Esophagus (tissue), 2 donors: ENCODE measurements around the gene SLC9A1. TPM values are rescaled to one million over a fixed set of nuclear protein-coding genes. Genes with fewer than 3 reads are reported as not detected.

ENCODE experiments used
- H3K27ac ChIP-seq, 2 donors: one replicate each; pipeline ENCODE4 v1.5.1; 2013; ENCODE audit warnings: low read depth in 2 of 2, mild to moderate bottlenecking in 2 of 2, inconsistent platforms in 1 of 2, low read length in 1 of 2, moderate library complexity in 1 of 2
- H3K27me3 ChIP-seq, 2 donors: one replicate each; pipeline ENCODE4 v1.6.1; 2013; ENCODE audit warnings: low read length in 2 of 2, control low read depth in 1 of 2, mild to moderate bottlenecking in 1 of 2; ENCODE audit not compliant: insufficient read depth in 2 of 2, control insufficient read depth in 1 of 2
- H3K36me3 ChIP-seq, 2 donors: one replicate each; pipeline ENCODE4 v1.6.1; 2013; ENCODE audit warnings: low read length in 1 of 2; ENCODE audit not compliant: control insufficient read depth in 2 of 2, insufficient read depth in 2 of 2
- H3K4me1 ChIP-seq, 2 donors: one replicate each; pipeline ENCODE4 v1.6.1; 2013; ENCODE audit warnings: low read length in 1 of 2; ENCODE audit not compliant: control insufficient read depth in 2 of 2, insufficient read depth in 2 of 2
- H3K4me3 ChIP-seq, 2 donors: one replicate each; pipeline ENCODE4 v1.5.1; 2013; ENCODE audit warnings: low read length in 2 of 2, mild to moderate bottlenecking in 2 of 2, low read depth in 1 of 2, moderate library complexity in 1 of 2
- H3K9me3 ChIP-seq, 2 donors: one replicate each; pipeline ENCODE4 v1.6.1; 2013; ENCODE audit warnings: mild to moderate bottlenecking in 2 of 2, low read depth in 1 of 2, low read length in 1 of 2, moderate library complexity in 1 of 2; ENCODE audit not compliant: control insufficient read depth in 2 of 2, insufficient read depth in 1 of 2
- WGBS, 2 donors: extraction: QIAGEN DNeasy Blood & Tissue Kit; methylation state at CpG; one replicate each; pipeline ENCODE4 v1.1.7; 2013; 5-methylcytosine and 5-hydroxymethylcytosine counted together
- polyA plus RNA-seq, 2 donors: library from polyadenylated mRNA; stranded (reverse); fragments of 200-250 nt; gene quantifications; one replicate each; pipeline ENCODE4 v1.2.3, GENCODE V29; 2013
- donor health status: healthy with polysubstance abuse.
- donor health status: Bipolar disorder and iron deficiency.

SLC9A1 gene
- polyA plus RNA-seq, 2 donors: 9.1 to 16.1 TPM

GRCh38 chr1:27144920-27145661, 9.8 kb downstream of the SLC9A1 start:
- H3K27ac ChIP-seq: peak overlapping the region; percentile 39 to 70
- no peak overlapping the region for H3K4me3 ChIP-seq
- 68 to 69% methylated on average over 5 of the region's 5 CpGs for WGBS, 2 donors
- no peaks in the 10 kb centered on the region for H3K9me3 ChIP-seq
- H3K27me3 ChIP-seq: no peaks in the 10 kb centered on the region
- peaks cover 12 to 14% of the 10 kb centered on the region in 2 donors for H3K4me1 ChIP-seq
- H3K36me3 ChIP-seq: no peaks in the 10 kb centered on the region

DNA sequence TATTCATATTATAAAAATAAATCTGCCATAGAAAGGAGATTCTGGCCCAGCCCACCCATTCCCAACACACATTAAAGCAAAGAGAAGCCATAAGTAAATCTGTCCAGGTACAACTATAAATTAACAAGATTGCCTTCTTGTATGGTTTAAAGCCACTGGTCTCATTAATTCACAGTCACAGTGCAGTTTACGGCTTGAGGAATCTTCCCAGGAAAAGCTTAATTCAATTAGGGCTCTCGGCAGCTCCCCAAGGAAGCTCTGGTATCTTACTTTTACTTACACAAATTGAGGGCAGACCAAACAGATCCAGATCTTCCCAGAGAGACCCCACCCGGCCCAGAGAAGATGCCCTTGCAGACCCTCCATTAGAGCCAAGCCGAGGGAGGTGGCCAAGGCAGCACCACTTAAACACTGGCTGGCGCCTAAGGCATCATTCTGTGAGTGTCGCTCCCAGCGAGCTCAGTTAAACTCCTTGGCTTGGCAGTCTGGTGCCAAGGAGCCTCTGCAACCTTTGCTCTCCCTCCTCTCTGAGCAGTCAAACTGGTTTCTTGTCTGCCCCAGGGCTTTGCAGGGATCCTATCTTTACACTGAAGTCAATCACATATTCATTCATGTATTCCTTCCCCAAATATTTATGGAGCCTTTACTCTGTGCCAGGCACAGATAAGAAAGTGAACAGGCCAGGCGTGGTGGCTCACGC, 10.7 kb downstream of the SLC9A1 start:
- WGBS, 2 donors: 51 to 52% methylated on average over 9 of the region's 9 CpGs
- Histone ChIP-seq H3K27me3 (no peaks in the 10 kb centered on the region), H3K9me3 (no peaks in the 10 kb centered on the region)

DNA sequence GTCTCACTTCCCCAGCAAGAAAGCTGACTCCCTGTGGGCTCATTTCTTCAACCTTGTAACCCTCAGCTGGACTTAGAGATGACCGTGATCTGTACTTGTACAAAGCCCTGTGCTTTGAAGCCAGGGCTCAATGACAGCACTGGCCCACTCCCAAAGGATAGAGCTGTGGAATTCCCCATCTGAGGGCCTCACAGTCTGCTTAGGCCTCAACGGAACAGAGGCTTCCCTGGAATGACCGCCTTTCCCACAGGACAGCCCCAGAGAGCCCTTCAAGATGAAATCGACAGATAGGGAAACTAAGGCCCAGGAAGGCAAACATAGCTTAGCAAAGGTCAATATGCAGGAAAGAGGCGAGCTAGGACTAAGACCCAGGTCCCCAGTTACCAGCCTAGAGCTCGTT, 11.5 kb downstream of the SLC9A1 start:
- WGBS, 2 donors: 54 to 66% methylated on average over 6 of the region's 6 CpGs
- no peaks in the 10 kb centered on the region for H3K36me3 ChIP-seq
- no peak overlapping the region for H3K4me3 ChIP-seq
- H3K4me1 ChIP-seq: peaks cover 12 to 23% of the 10 kb centered on the region in 2 donors
- peak overlapping the region in 1 of 2 donors; percentile 20 for H3K27ac ChIP-seq
- H3K9me3 ChIP-seq: no peaks in the 10 kb centered on the region
- H3K27me3 ChIP-seq: no peaks in the 10 kb centered on the region

More for the DNA sequence above, 10.7 kb downstream of the SLC9A1 start:
- Histone ChIP-seq H3K4me3 (no peak overlapping the region), H3K4me1 (peaks cover 12 to 16% of the 10 kb centered on the region in 2 donors), H3K27ac (peak overlapping the region; percentile 16 to 45), H3K36me3 (no peaks in the 10 kb centered on the region)

DNA sequence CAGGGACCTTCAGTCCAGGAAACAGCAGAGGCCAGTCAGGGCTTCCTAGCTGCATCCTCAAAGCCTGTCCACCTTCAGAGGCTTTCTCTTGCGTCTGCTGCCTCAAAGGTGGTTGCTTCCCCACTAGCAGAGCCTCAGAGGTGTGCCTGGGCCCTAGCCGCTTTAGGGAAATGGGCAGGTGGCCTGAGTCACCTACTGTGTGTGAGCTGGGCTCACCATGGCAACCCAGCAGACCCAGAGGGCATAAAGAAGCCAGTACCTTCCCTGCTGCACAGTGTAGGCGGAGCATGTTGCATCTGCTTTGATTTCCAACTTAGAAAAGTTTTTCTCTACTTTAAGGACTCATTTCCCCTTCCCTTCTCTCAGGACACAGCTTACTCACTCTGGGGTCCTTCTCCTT, 12.5 kb downstream of the SLC9A1 start:
- peaks cover 17 to 32% of the 10 kb centered on the region in 2 donors for H3K4me1 ChIP-seq
- H3K27me3 ChIP-seq: no peaks in the 10 kb centered on the region
- H3K36me3 ChIP-seq: no peaks in the 10 kb centered on the region
- no peak overlapping the region for H3K4me3 ChIP-seq
- H3K9me3 ChIP-seq: no peaks in the 10 kb centered on the region
- H3K27ac ChIP-seq: peak overlapping the region; percentile 18 to 32
- 59 to 71% methylated on average over 3 of the region's 3 CpGs for WGBS, 2 donors

DNA sequence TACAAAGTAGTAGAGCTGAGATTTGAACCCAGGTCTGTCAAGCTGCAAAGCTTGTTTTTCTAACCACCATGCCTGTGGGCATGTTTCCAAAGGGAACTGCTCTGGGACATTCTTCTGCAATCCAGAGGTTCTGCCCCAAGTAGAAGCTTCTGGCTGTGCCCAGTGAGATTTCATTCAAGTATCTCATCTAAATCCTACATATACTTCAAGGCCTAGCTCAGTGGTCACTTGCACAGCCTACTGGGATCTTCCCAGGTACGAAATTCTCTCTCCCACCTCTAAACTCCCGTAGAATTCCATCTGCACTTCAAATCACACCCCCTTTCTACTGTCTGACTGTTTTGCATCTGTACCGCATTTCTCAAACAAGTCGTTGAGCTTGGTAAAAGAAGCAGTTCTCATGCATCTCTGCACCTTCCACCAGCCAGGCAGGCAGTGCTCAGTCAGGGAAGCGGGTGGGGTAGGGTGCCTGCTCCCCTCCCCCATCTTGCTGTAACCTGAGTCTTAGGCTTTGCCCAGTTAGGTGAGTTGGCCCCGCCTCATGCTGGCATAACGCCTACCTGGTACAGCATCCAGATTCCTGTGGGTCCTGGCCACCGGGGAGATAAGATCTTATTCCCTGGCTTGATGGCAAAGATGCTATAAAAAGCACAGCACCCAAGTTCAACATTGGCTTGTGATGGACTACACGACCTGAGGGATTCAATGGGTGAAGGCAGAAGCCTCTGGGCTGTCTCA, 13.5 kb downstream of the SLC9A1 start:
- no peaks in the 10 kb centered on the region for H3K36me3 ChIP-seq
- H3K4me1 ChIP-seq: peaks cover 24 to 41% of the 10 kb centered on the region in 2 donors
- no peak overlapping the region for H3K4me3 ChIP-seq
- H3K27ac ChIP-seq: no peak overlapping the region
- H3K27me3 ChIP-seq: no peaks in the 10 kb centered on the region
- no peaks in the 10 kb centered on the region for H3K9me3 ChIP-seq
- 62 to 67% methylated on average over 9 of the region's 9 CpGs for WGBS, 2 donors

DNA sequence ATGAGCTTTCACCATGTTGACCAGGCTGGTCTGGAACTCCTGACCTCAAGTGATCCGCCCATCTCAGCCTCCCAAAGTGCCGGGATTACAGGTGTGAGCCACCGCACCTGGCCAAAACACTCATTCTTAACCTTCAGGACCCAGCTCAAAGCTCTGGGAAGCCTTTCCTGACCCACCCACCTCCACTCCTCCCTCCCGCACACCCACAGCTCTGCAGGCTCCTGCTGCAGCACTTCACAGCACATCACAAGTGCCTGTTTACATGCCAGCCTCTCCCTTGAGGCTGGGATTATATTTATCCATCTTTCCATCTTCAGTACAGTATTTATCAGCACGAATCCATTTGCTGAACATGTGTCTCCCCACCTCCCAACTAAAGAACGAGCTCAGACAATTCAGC, 14.9 kb downstream of the SLC9A1 start:
- Histone ChIP-seq H3K4me1 (peaks cover 20 to 43% of the 10 kb centered on the region in 2 donors), H3K9me3 (no peaks in the 10 kb centered on the region), H3K27me3 (no peaks in the 10 kb centered on the region), H3K36me3 (no peaks in the 10 kb centered on the region), H3K27ac (no peak overlapping the region), H3K4me3 (no peak overlapping the region)
- 87 to 89% methylated on average over 6 of the region's 6 CpGs for WGBS, 2 donors

DNA sequence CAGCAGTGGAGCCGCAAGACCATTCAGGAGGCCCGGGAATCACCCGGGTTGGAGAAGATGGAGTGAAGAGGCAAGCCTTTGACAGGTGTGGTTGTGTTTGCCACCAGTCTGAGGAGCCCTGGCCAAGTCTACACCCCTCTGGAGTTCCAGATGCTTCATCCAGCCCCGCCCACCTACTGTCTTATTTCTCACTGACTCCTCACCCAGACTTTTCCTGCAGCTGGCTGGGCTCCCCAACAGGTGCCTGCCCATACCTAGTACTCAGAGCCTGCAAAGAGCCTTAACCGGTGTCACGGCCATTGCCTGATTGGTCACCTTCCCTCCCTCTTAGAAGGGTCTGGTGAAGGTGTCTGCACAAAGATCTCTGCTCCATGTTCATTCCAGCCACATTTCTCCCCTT, 16.0 kb downstream of the SLC9A1 start:
- H3K9me3 ChIP-seq: no peaks in the 10 kb centered on the region
- WGBS, 2 donors: 52 to 71% methylated on average over 6 of the region's 6 CpGs
- no peak overlapping the region for H3K4me3 ChIP-seq
- no peak overlapping the region for H3K27ac ChIP-seq
- H3K27me3 ChIP-seq: no peaks in the 10 kb centered on the region
- H3K4me1 ChIP-seq: peaks cover 20 to 43% of the 10 kb centered on the region in 2 donors
- no peaks in the 10 kb centered on the region for H3K36me3 ChIP-seq

DNA sequence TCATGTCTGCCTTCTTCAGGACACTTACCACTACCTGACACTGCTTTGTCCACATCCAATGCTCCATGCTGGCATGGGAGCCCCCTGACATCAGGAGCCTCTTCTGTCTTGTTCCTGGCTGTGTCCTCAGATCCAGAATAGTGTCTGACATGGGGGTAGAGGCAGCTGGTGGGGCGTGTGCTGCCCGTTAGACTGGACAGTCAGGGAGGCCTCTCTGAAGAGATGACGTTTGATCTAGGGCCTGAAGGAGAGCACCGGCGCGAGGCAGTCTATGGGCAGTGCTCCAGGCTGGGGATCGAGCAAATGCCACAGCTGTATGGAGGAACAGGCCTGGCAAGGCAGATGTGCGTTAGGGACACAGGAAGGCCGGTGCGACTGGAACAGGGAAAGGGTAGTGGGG, 16.6 kb downstream of the SLC9A1 start:
- Histone ChIP-seq H3K36me3 (no peaks in the 10 kb centered on the region), H3K27ac (peak overlapping the region in 1 of 2 donors; percentile 57), H3K9me3 (no peaks in the 10 kb centered on the region), H3K4me1 (peaks cover 20 to 43% of the 10 kb centered on the region in 2 donors), H3K27me3 (no peaks in the 10 kb centered on the region), H3K4me3 (no peak overlapping the region)
- 56 to 68% methylated on average over 10 of the region's 10 CpGs for WGBS, 2 donors

- H3K27ac ChIP-seq: peak overlapping the region; percentile 73 to 78
- no peaks in the 10 kb centered on the region for H3K36me3 ChIP-seq
- H3K9me3 ChIP-seq: no peaks in the 10 kb centered on the region
- peaks cover 18 to 43% of the 10 kb centered on the region in 2 donors for H3K4me1 ChIP-seq
- no peaks in the 10 kb centered on the region for H3K27me3 ChIP-seq
- H3K4me3 ChIP-seq: no peak overlapping the region
- WGBS, 2 donors: 62 to 63% methylated on average over 11 of the region's 11 CpGs
Observed at GRCh38 chr1:27137544-27138075, 17.3 kb downstream of the SLC9A1 start.
